Measurements from ENCODE around the gene CACHD1.
A peak's percentile ranks its signal among the peaks of the same experiment; 100 is the strongest.

Gene CACHD1

DNA sequence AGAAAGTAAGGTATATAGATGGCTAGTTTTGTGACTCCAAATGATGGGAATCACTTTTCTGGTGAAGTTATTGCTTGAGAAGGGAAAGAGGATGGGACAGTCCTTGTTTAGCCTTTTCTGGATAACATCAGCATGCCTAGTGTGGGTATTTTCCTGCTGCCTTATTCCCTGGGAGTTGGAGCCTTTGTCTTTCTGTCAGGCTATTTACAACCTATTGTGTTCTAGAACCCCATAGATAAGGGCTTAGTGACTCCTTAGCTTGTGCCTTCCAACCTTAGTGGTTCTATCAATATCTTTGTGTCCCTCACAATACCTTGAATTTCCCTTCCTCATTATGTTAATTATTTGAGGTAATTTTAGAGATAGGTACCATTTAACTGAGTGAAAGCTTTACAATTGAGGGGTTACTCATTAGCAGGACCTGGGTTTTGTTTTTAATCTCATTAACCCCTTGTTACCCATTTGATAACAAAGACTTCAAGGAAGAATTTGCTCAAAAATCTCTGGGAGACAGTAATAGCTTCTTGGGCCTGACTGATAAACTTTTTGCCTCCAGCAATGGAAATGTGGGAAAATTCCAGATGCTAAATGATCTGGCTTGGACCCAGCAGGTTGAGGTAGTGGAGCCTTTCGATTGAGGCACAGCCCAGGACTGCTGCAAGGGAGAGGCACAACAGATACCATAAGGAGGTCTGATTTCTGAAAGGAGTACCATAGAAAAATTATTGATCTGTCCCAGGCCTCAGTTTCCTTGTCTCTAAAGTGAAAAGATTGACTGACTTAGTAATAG, 49.0 kb downstream of the CACHD1 start:
- peak; percentile 96 for DNase-seq
- H3K9ac ChIP-seq (ENCODE audit: low read length), result no peak overlapping the region
- H2BK120ac ChIP-seq (ENCODE audit: low read depth, low read length), result no peak overlapping the region
- no peak overlapping the region for H3K23ac ChIP-seq (ENCODE audit: low read length)
- H3K27me3 ChIP-seq (ENCODE audit: insufficient read depth, low read length, poor library complexity), result no peaks in the 10 kb centered on the region
- H3K79me2 ChIP-seq (ENCODE audit: control insufficient read depth, insufficient read depth, low read length), result peaks cover 30% of the 10 kb centered on the region
- peak overlapping the region; percentile 63 for H3K56ac ChIP-seq (ENCODE audit: low read length)
- no peak overlapping the region for H3K4me3 ChIP-seq (ENCODE audit: low read length)
- H4K5ac ChIP-seq (ENCODE audit: low read length), result no peak overlapping the region
- no peak overlapping the region for H3K4me2 ChIP-seq (ENCODE audit: low read length)
- no peak overlapping the region for H2AK5ac ChIP-seq (ENCODE audit: low read length)
- no CpG with 5 or more reads among the region's 1 CpG for WGBS (ENCODE audit: extremely low coverage, insufficient coverage, low lambda C conversion rate)
- peaks cover 21% of the 10 kb centered on the region for H3K4me1 ChIP-seq (ENCODE audit: control insufficient read depth, low read depth, low read length)
- H3K79me1 ChIP-seq (ENCODE audit: low read length), result peaks cover 16% of the 10 kb centered on the region
- peak overlapping the region; percentile 60 for H2BK5ac ChIP-seq (ENCODE audit: low read length)
- no peak overlapping the region for H3K18ac ChIP-seq (ENCODE audit: low read length)
- peak overlapping the region; percentile 83 for H3K27ac ChIP-seq (ENCODE audit: low read depth, low read length)
- no peak overlapping the region for H2BK15ac ChIP-seq (replicated peaks; ENCODE audit: low read depth)
- no peaks in the 10 kb centered on the region for H3K36me3 ChIP-seq (ENCODE audit: control insufficient read depth, insufficient read depth, low read length)
- no peak overlapping the region for H4K8ac ChIP-seq (ENCODE audit: low read depth, low read length)
- H3K4ac ChIP-seq (ENCODE audit: low read depth, low read length), result no peak overlapping the region

GRCh38 chr1:64519901-64520300, 50.0 kb downstream of the CACHD1 start:
- Histone ChIP-seq H3K56ac (ENCODE audit: low read length) (no peak overlapping the region), H3K4me3 (ENCODE audit: low read length) (no peak overlapping the region), H3K18ac (ENCODE audit: low read length) (no peak overlapping the region), H4K8ac (ENCODE audit: low read depth, low read length) (no peak overlapping the region), H2BK5ac (ENCODE audit: low read length) (no peak overlapping the region), H2BK15ac (replicated peaks; ENCODE audit: low read depth) (peak overlapping the region; percentile 23), H3K36me3 (ENCODE audit: control insufficient read depth, insufficient read depth, low read length) (no peaks in the 10 kb centered on the region), H3K4ac (ENCODE audit: low read depth, low read length) (peak overlapping the region; percentile 55), H3K79me2 (ENCODE audit: control insufficient read depth, insufficient read depth, low read length) (peaks cover 33% of the 10 kb centered on the region), H4K5ac (ENCODE audit: low read length) (no peak overlapping the region), H3K23ac (ENCODE audit: low read length) (no peak overlapping the region), H3K4me2 (ENCODE audit: low read length) (no peak overlapping the region), H3K27ac (ENCODE audit: low read depth, low read length) (no peak overlapping the region), H2BK120ac (ENCODE audit: low read depth, low read length) (no peak overlapping the region), H3K79me1 (ENCODE audit: low read length) (peaks cover 13% of the 10 kb centered on the region), H3K27me3 (ENCODE audit: insufficient read depth, low read length, poor library complexity) (no peaks in the 10 kb centered on the region), H2AK5ac (ENCODE audit: low read length) (no peak overlapping the region), H3K4me1 (ENCODE audit: control insufficient read depth, low read depth, low read length) (peaks cover 21% of the 10 kb centered on the region), H3K9ac (ENCODE audit: low read length) (no peak overlapping the region)
- no peak for DNase-seq
- no CpG with 5 or more reads among the region's 3 CpGs for WGBS (ENCODE audit: extremely low coverage, insufficient coverage, low lambda C conversion rate)

DNA sequence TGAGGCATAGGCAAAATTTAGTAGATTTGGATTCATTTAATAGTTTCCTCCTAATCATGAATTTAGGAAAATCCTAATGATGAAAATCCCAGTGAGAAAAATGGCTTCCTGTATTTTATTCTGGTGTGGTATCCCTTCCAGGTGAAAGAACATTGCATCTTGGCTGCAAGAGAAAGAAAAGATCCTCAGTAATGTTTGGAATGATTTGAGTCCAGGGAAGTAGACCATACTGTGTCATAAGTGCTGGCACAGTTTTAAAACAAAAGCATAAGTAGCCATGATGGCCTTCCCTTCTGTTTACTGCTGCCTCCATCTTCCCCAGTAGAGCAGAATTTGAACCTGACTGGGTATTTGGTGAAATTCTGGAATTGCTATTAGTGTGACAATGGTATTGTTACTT, 52.8 kb downstream of the CACHD1 start:
- Histone ChIP-seq H3K79me1 (ENCODE audit: low read length) (peaks cover 16% of the 10 kb centered on the region), H3K4me1 (ENCODE audit: control insufficient read depth, low read depth, low read length) (peaks cover 22% of the 10 kb centered on the region), H2BK120ac (ENCODE audit: low read depth, low read length) (no peak overlapping the region), H2BK15ac (replicated peaks; ENCODE audit: low read depth) (no peak overlapping the region), H3K23ac (ENCODE audit: low read length) (no peak overlapping the region), H3K4ac (ENCODE audit: low read depth, low read length) (no peak overlapping the region), H3K27me3 (ENCODE audit: insufficient read depth, low read length, poor library complexity) (no peaks in the 10 kb centered on the region), H4K5ac (ENCODE audit: low read length) (no peak overlapping the region), H3K18ac (ENCODE audit: low read length) (peak overlapping the region; percentile 51), H3K79me2 (ENCODE audit: control insufficient read depth, insufficient read depth, low read length) (peaks cover 47% of the 10 kb centered on the region), H3K4me2 (ENCODE audit: low read length) (no peak overlapping the region), H3K4me3 (ENCODE audit: low read length) (no peak overlapping the region), H4K8ac (ENCODE audit: low read depth, low read length) (no peak overlapping the region), H2BK5ac (ENCODE audit: low read length) (no peak overlapping the region), H3K27ac (ENCODE audit: low read depth, low read length) (no peak overlapping the region), H2AK5ac (ENCODE audit: low read length) (no peak overlapping the region), H3K36me3 (ENCODE audit: control insufficient read depth, insufficient read depth, low read length) (no peaks in the 10 kb centered on the region), H3K9ac (ENCODE audit: low read length) (no peak overlapping the region), H3K56ac (ENCODE audit: low read length) (no peak overlapping the region)
- DNase-seq, result no peak

- no peak for DNase-seq
- Histone ChIP-seq H3K27me3 (ENCODE audit: insufficient read depth, low read length, poor library complexity) (no peaks in the 10 kb centered on the region), H2BK15ac (replicated peaks; ENCODE audit: low read depth) (no peak overlapping the region), H3K4me2 (ENCODE audit: low read length) (no peak overlapping the region), H3K23ac (ENCODE audit: low read length) (no peak overlapping the region), H3K27ac (ENCODE audit: low read depth, low read length) (no peak overlapping the region), H3K4ac (ENCODE audit: low read depth, low read length) (no peak overlapping the region), H3K79me2 (ENCODE audit: control insufficient read depth, insufficient read depth, low read length) (peaks cover 48% of the 10 kb centered on the region), H4K8ac (ENCODE audit: low read depth, low read length) (no peak overlapping the region), H3K36me3 (ENCODE audit: control insufficient read depth, insufficient read depth, low read length) (no peaks in the 10 kb centered on the region), H4K5ac (ENCODE audit: low read length) (no peak overlapping the region), H3K18ac (ENCODE audit: low read length) (no peak overlapping the region), H3K79me1 (ENCODE audit: low read length) (peaks cover 16% of the 10 kb centered on the region), H2BK5ac (ENCODE audit: low read length) (no peak overlapping the region), H3K56ac (ENCODE audit: low read length) (no peak overlapping the region), H3K4me3 (ENCODE audit: low read length) (no peak overlapping the region), H3K4me1 (ENCODE audit: control insufficient read depth, low read depth, low read length) (peaks cover 20% of the 10 kb centered on the region), H2AK5ac (ENCODE audit: low read length) (no peak overlapping the region), H2BK120ac (ENCODE audit: low read depth, low read length) (no peak overlapping the region), H3K9ac (ENCODE audit: low read length) (no peak overlapping the region)
- no CpG with 5 or more reads among the region's 5 CpGs for WGBS (ENCODE audit: extremely low coverage, insufficient coverage, low lambda C conversion rate)
These were observed 53.7 kb downstream of the CACHD1 start for GRCh38 chr1:64523413-64524337.

DNA sequence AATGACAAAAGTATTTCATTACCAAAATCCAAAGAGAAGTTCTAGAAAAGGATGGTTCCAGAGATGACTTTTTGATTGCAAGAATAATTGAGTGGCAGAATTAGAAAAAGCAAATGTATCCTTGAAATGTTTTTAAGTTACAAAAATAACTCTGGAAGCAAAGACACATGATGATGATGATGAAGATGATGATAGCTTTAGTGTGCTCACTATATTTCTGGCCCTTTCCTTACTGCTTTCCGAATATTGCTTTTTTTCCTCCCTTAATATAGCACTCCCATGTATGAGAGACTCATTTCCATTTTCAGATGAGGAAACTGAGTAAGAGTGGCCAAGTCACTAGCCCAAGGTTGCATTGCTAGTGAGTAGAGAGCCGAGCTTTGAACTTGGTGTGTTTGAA, 54.7 kb downstream of the CACHD1 start:
- Histone ChIP-seq H3K27me3 (ENCODE audit: insufficient read depth, low read length, poor library complexity) (no peaks in the 10 kb centered on the region), H3K23ac (ENCODE audit: low read length) (no peak overlapping the region), H3K4ac (ENCODE audit: low read depth, low read length) (no peak overlapping the region), H2AK5ac (ENCODE audit: low read length) (no peak overlapping the region), H2BK15ac (replicated peaks; ENCODE audit: low read depth) (no peak overlapping the region), H2BK120ac (ENCODE audit: low read depth, low read length) (no peak overlapping the region), H3K4me3 (ENCODE audit: low read length) (no peak overlapping the region), H3K4me2 (ENCODE audit: low read length) (no peak overlapping the region), H3K79me1 (ENCODE audit: low read length) (peaks cover 16% of the 10 kb centered on the region), H3K4me1 (ENCODE audit: control insufficient read depth, low read depth, low read length) (peaks cover 18% of the 10 kb centered on the region), H3K79me2 (ENCODE audit: control insufficient read depth, insufficient read depth, low read length) (peaks cover 53% of the 10 kb centered on the region), H2BK5ac (ENCODE audit: low read length) (no peak overlapping the region), H3K9ac (ENCODE audit: low read length) (no peak overlapping the region), H3K36me3 (ENCODE audit: control insufficient read depth, insufficient read depth, low read length) (no peaks in the 10 kb centered on the region), H3K18ac (ENCODE audit: low read length) (peak overlapping the region; percentile 39), H4K8ac (ENCODE audit: low read depth, low read length) (no peak overlapping the region), H3K27ac (ENCODE audit: low read depth, low read length) (no peak overlapping the region), H4K5ac (ENCODE audit: low read length) (no peak overlapping the region), H3K56ac (ENCODE audit: low read length) (no peak overlapping the region)
- no CpG with 5 or more reads among the region's 2 CpGs for WGBS (ENCODE audit: extremely low coverage, insufficient coverage, low lambda C conversion rate)
- DNase-seq, result no peak
